Tibial nerve (tissue), 4 donors: Measurements from ENCODE around the gene COA1. TPM values are rescaled to one million over a fixed set of nuclear protein-coding genes. Genes with fewer than 3 reads are reported as not detected.
A peak's percentile ranks its signal among the peaks of the same experiment; 100 is the strongest.

Source experiments
- DNase-seq, 2 donors: peaks; one replicate each; pipeline ENCODE4 v3.0.0-alpha.2; 2019; ENCODE audit warnings: low spot score in 2 of 2
- H3K27ac ChIP-seq, 4 donors: fragments of 200-600 bp; sonication (generic) in 3 of 4; one replicate each; pipeline ENCODE4 v1.5.1; 2017 to 2019; ENCODE audit warnings: mild to moderate bottlenecking in 1 of 4
- H3K27me3 ChIP-seq, 2 donors: fragments of 200-600 bp; sonication (generic) in 1 of 2; one replicate each; pipeline versions ENCODE4 v1.5.1 to v1.6.0; 2017 to 2019
- H3K36me3 ChIP-seq, 3 donors: fragments of 200-600 bp; sonication (generic); one replicate each; pipeline ENCODE4 v1.5.1; 2018 to 2019
- H3K4me1 ChIP-seq, 4 donors: fragments of 200-600 bp; sonication (generic) in 3 of 4; one replicate each; pipeline ENCODE4 v1.5.1; 2017 to 2019
- H3K4me3 ChIP-seq, 4 donors: fragments of 200-600 bp; sonication (generic) in 3 of 4; one replicate each; pipeline ENCODE4 v1.5.1; 2017 to 2019; ENCODE audit warnings: mild to moderate bottlenecking in 1 of 4, moderate library complexity in 1 of 4
- H3K9me3 ChIP-seq, 4 donors: fragments of 200-600 bp; sonication (generic) in 3 of 4; one replicate each; pipeline ENCODE4 v1.5.1; 2017 to 2019
- EP300 ChIP-seq, 2 donors: sonication (generic); formaldehyde crosslinking; IDR thresholded peaks; one replicate each; pipeline ENCODE4 v1.6.1; 2017; ENCODE audit warnings: antibody characterized with exemption in 2 of 2, mild to moderate bottlenecking in 1 of 2
- POLR2A ChIP-seq, 2 donors: fragments of 450-650 bp; IDR thresholded peaks; one replicate each; pipeline ENCODE4 v1.6.1; 2017; ENCODE audit warnings: antibody characterized with exemption in 2 of 2, mild to moderate bottlenecking in 2 of 2, moderate library complexity in 2 of 2
- WGBS, 2 donors: methylation state at CpG; one replicate each; pipeline ENCODE4 v1.1.5; 2018; 5-methylcytosine and 5-hydroxymethylcytosine counted together
- total RNA-seq, 4 donors: library from RNA; depleted of rRNA; stranded (reverse); fragments of >200 nt; gene quantifications; one replicate each; pipeline ENCODE4 v1.1.0, GENCODE V29; 2016
- TF ChIP-seq, protein P1 (sequence below), 5 experiments: fragments of 200-600 bp in 3 of 5; fragments of 450-650 bp in 2 of 5; sonication (generic) in 3 of 5; IDR thresholded peaks; one replicate each; pipeline ENCODE4 v1.5.1; 2016 to 2019; ENCODE audit warnings: antibody characterized with exemption in 5 of 5, mild to moderate bottlenecking in 3 of 5, moderate library complexity in 2 of 5

COA1 gene
- total RNA-seq, 4 donors from 2014 or later = 58.5 to 74.1 (median 64.7) TPM

DNA sequence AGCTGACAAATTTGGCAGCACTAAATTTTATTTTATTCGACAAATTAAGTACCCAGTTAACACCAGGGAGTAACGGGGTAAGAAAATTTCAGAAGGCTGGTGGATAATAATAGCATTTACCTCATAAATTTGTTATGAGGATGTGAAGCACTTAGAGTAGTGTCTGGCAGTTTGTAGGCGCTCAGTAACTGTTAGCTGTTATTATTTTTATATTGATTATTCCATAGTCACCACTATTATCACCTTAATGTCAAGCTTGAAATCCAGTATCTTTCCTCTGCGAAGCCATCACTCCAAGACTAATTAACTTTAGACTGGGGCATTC lies 563 bp upstream of the COA1 start:
- Histone ChIP-seq H3K4me1 (peaks cover 0 to 41% (median 13%) of the 10 kb centered on the region in 4 donors), H3K36me3 (no peaks in the 10 kb centered on the region), H3K27me3 (no peaks in the 10 kb centered on the region), H3K4me3 (peak overlapping the region; percentile 60 to 89 (median 76)), H3K27ac (peak overlapping the region; percentile 11 to 83 (median 81)), H3K9me3 (no peaks in the 10 kb centered on the region)
- TF ChIP-seq EP300 (IDR thresholded peaks at IDR 0.05) (no peak), POLR2A (IDR thresholded peaks at IDR 0.05) (no peak)
- TF ChIP-seq, protein P1, sequence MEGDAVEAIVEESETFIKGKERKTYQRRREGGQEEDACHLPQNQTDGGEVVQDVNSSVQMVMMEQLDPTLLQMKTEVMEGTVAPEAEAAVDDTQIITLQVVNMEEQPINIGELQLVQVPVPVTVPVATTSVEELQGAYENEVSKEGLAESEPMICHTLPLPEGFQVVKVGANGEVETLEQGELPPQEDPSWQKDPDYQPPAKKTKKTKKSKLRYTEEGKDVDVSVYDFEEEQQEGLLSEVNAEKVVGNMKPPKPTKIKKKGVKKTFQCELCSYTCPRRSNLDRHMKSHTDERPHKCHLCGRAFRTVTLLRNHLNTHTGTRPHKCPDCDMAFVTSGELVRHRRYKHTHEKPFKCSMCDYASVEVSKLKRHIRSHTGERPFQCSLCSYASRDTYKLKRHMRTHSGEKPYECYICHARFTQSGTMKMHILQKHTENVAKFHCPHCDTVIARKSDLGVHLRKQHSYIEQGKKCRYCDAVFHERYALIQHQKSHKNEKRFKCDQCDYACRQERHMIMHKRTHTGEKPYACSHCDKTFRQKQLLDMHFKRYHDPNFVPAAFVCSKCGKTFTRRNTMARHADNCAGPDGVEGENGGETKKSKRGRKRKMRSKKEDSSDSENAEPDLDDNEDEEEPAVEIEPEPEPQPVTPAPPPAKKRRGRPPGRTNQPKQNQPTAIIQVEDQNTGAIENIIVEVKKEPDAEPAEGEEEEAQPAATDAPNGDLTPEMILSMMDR (IDR thresholded peaks at IDR 0.05) = no peak
- no peak for DNase-seq
- WGBS, 2 donors = 18 to 21% methylated on average over 4 of the region's 4 CpGs

DNA sequence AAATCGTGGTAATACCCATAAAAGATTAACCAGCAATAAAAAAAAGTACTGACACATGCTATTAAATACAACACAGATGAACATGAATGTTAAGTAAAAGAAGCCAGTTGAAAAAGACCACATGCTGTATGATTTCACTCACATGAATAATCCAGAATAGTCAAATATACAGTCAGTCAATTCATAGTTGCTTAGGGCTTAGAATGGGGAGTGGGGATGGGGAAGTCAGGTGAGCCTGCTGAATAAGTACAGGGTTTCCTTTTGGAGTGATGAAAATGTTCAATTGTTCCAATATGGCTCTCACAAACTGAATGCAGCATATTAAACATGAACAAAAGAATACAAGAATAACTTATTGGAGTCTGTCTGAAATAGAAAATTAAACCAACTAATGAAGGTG lies 1.8 kb downstream of the COA1 start:
- no peaks in the 10 kb centered on the region for H3K27me3 ChIP-seq
- peaks cover 0 to 49% (median 13%) of the 10 kb centered on the region in 4 donors for H3K4me1 ChIP-seq
- no peaks in the 10 kb centered on the region for H3K36me3 ChIP-seq
- DNase-seq = no peak
- no peak for TF ChIP-seq POLR2A (IDR thresholded peaks at IDR 0.05)
- 40 to 52% methylated on average over 1 of the region's 1 CpG for WGBS, 2 donors
- H3K9me3 ChIP-seq = no peaks in the 10 kb centered on the region
- H3K4me3 ChIP-seq = no peak overlapping the region
- H3K27ac ChIP-seq = no peak overlapping the region

DNA sequence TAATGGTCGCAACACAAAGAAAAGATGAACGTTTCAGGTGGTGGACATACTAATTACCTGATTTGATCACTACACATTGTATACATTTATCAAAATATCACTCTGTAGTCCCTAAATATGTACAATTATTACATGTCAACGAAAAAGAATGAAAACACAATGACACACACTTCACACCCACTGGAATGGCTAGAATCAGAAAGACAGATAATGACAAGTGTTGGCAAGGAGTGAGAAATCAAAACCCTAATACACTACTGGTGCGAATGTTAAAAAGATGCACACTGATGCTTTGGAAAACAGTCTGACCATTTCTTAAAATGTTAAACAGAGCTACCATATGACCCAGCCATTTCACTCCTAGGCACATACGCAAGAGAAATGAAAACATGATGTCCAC lies 2.3 kb downstream of the COA1 start:
- peaks cover 0 to 49% (median 13%) of the 10 kb centered on the region in 4 donors for H3K4me1 ChIP-seq
- 90 to 94% methylated on average over 5 of the region's 5 CpGs for WGBS, 2 donors

DNA sequence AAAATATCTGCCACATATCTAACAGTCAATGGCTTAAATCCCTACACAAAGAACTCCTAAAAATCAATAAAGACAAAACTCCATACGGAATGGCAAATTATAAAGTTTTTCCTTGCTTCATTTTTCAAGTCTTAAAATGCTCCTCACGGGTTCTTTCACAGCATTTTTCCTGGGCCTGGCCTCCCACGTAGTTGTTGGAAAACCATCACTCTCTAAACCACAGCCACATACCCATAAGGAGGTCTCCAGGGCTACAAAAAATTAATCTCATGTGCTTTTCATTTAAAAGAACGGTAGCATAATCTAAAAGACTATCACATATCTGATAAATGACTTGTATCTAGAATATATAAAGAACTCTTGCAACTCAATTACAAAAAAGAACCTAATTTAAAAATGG lies 2.9 kb downstream of the COA1 start:
- Histone ChIP-seq H3K9me3 (no peaks in the 10 kb centered on the region), H3K27ac (no peak overlapping the region), H3K4me3 (no peak overlapping the region), H3K27me3 (no peaks in the 10 kb centered on the region), H3K4me1 (peaks cover 0 to 50% (median 13%) of the 10 kb centered on the region in 4 donors), H3K36me3 (no peaks in the 10 kb centered on the region)
- DNase-seq = no peak
- WGBS, 2 donors = 52 to 57% methylated on average over 4 of the region's 4 CpGs
- no peak for TF ChIP-seq POLR2A (IDR thresholded peaks at IDR 0.05)
- TF ChIP-seq EP300 (IDR thresholded peaks at IDR 0.05) = no peak
- TF ChIP-seq, protein P1 (IDR thresholded peaks at IDR 0.05) = no peak

More for the DNA sequence above, 2.3 kb downstream of the COA1 start:
- Histone ChIP-seq H3K9me3 (no peaks in the 10 kb centered on the region), H3K36me3 (no peaks in the 10 kb centered on the region), H3K27ac (no peak overlapping the region), H3K4me3 (no peak overlapping the region), H3K27me3 (no peaks in the 10 kb centered on the region)
- no peak for DNase-seq
- TF ChIP-seq, protein P1 (IDR thresholded peaks at IDR 0.05) = no peak
- TF ChIP-seq EP300 (IDR thresholded peaks at IDR 0.05) (no peak), POLR2A (IDR thresholded peaks at IDR 0.05) (no peak)

DNA sequence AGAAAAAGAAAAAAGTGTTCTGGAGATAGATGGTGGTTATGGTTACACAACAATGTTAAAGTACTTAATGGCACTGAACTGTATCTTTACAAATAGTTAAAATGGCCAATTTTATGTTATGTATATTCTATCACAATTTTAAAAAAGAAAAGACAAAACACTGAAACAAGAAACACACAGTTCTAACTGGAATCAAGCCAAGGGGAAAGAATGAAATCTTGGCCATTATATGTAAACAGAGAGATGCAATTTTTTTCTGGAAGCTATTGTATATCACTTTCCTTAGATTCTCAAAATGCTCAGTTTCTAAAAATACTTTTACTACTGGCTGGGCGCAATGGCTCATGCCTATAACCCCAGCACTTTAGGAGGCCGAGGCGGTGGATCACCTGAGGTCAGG lies 4.1 kb downstream of the COA1 start:
- Histone ChIP-seq H3K27ac (no peak overlapping the region), H3K9me3 (no peaks in the 10 kb centered on the region), H3K27me3 (no peaks in the 10 kb centered on the region), H3K36me3 (no peaks in the 10 kb centered on the region), H3K4me3 (no peak overlapping the region), H3K4me1 (peaks cover 0 to 54% (median 12%) of the 10 kb centered on the region in 4 donors)
- 69 to 75% methylated on average over 3 of the region's 3 CpGs for WGBS, 2 donors
- DNase-seq = no peak
- TF ChIP-seq, protein P1 (IDR thresholded peaks at IDR 0.05) = no peak
- TF ChIP-seq POLR2A (IDR thresholded peaks at IDR 0.05) (no peak), EP300 (IDR thresholded peaks at IDR 0.05) (no peak)

DNA sequence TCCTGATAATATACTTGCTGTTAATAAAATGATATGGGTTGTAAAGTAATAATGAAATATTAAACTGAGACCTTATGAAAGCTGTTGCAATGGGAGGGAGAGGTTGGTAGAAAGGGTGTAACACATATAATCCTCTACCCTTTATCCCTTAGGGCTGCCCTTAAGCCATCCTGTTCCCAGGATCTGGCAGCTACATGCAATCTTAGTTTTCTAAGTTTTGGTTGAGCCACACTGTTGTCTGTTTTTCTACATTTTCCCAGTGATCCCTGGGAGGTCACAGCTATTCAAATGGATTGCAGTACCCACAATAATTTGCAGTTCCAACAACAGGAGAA lies 6.3 kb downstream of the COA1 start:
- Histone ChIP-seq H3K9me3 (no peaks in the 10 kb centered on the region), H3K4me1 (peaks cover 0 to 41% (median 1%) of the 10 kb centered on the region in 4 donors), H3K27me3 (no peaks in the 10 kb centered on the region), H3K4me3 (no peak overlapping the region), H3K27ac (no peak overlapping the region), H3K36me3 (no peaks in the 10 kb centered on the region)
- no peak for DNase-seq
- no peak for TF ChIP-seq EP300 (IDR thresholded peaks at IDR 0.05)
- TF ChIP-seq POLR2A (IDR thresholded peaks at IDR 0.05) = no peak
- TF ChIP-seq, protein P1 (IDR thresholded peaks at IDR 0.05) = no peak
